Gastroesophageal sphincter (tissue), 4 donors: ENCODE results near the gene PCBP3. TPM values are rescaled to one million over a fixed set of nuclear protein-coding genes. Genes with fewer than 3 reads are reported as not detected.

Source experiments
- ATAC-seq: fragments of 150-250 bp; one replicate; pipeline ENCODE4 v1.9.1; 2016; ENCODE audit warnings: mild to moderate bottlenecking, moderate library complexity
- H3K27ac ChIP-seq, 4 donors: fragments of 200-600 bp; sonication (generic) in 3 of 4; 1 replicate in 3 of 4; 2 replicates in 1 of 4; pipeline ENCODE4 v1.5.1; 2016 to 2019
- H3K27me3 ChIP-seq: fragments of 200-600 bp; sonication (generic); one replicate; pipeline ENCODE4 v1.5.1; 2019
- H3K36me3 ChIP-seq, 2 donors: fragments of 200-600 bp; sonication (generic); one replicate each; pipeline ENCODE4 v1.5.1; 2019; ENCODE audit warnings: control low read depth in 1 of 2
- H3K4me1 ChIP-seq, 3 donors: fragments of 200-600 bp; sonication (generic); 1 replicate in 2 of 3; 2 replicates in 1 of 3; pipeline ENCODE4 v1.5.1; 2016 to 2019; ENCODE audit warnings: control low read depth in 2 of 3
- H3K4me3 ChIP-seq, 2 donors: fragments of 200-600 bp; sonication (generic); one replicate each; pipeline ENCODE4 v1.5.1; 2019; ENCODE audit warnings: mild to moderate bottlenecking in 1 of 2, moderate library complexity in 1 of 2
- H3K9me3 ChIP-seq, 3 donors: fragments of 200-600 bp; sonication (generic); one replicate each; pipeline ENCODE4 v1.5.1; 2017 to 2019; ENCODE audit warnings: control low read depth in 2 of 3
- CTCF ChIP-seq, 4 experiments: fragments of 200-600 bp in 2 of 4; fragments of 450-650 bp in 2 of 4; sonication (generic) in 1 of 4; IDR thresholded peaks; one replicate each; pipeline ENCODE4 v1.5.1; 2017 to 2019; ENCODE audit warnings: antibody characterized with exemption in 4 of 4, mild to moderate bottlenecking in 2 of 4, moderate library complexity in 2 of 4
- EP300 ChIP-seq: sonication (generic); formaldehyde crosslinking; IDR thresholded peaks from one replicate; pipeline ENCODE4 v1.6.1; 2017; ENCODE audit warnings: antibody characterized with exemption, mild to moderate bottlenecking
- POLR2A ChIP-seq, 2 donors: fragments of 450-650 bp; IDR thresholded peaks; one replicate each; pipeline ENCODE4 v1.6.1; 2017; ENCODE audit warnings: antibody characterized with exemption in 2 of 2, mild to moderate bottlenecking in 2 of 2, moderate library complexity in 1 of 2
- POLR2AphosphoS5 ChIP-seq: sonication (generic); formaldehyde crosslinking; IDR thresholded peaks from one replicate; pipeline ENCODE4 v1.6.1; 2017; ENCODE audit warnings: antibody characterized with exemption
- WGBS, 2 donors: methylation state at CpG; one replicate each; pipeline ENCODE4 v1.1.5; 2018; ENCODE audit warnings: low coverage in 1 of 2; 5-methylcytosine and 5-hydroxymethylcytosine counted together
- total RNA-seq, 4 donors: library from RNA; depleted of rRNA; stranded (reverse); fragments of >200 nt; gene quantifications; one replicate each; pipeline ENCODE4 v1.1.0, GENCODE V29; 2016

Gene PCBP3
- total RNA-seq, 4 donors from 2014 or later: 5.1 to 14.8 (median 10.4) TPM

GRCh38 chr21:45871616-45872236, 228.2 kb downstream of the PCBP3 start:
- no peak for ATAC-seq
- no peak overlapping the region for H3K27ac ChIP-seq
- H3K9me3 ChIP-seq: no peaks in the 10 kb centered on the region
- no peak for TF ChIP-seq CTCF (IDR thresholded peaks at IDR 0.05)
- no peak for TF ChIP-seq POLR2AphosphoS5
- TF ChIP-seq EP300: no peak
- TF ChIP-seq POLR2A (IDR thresholded peaks at IDR 0.05): no peak
- no peak overlapping the region for H3K4me3 ChIP-seq
- H3K27me3 ChIP-seq: peaks cover 33% of the 10 kb centered on the region
- H3K36me3 ChIP-seq: no peaks in the 10 kb centered on the region
- H3K4me1 ChIP-seq: peaks cover 0 to 7% (median 0%) of the 10 kb centered on the region in 3 donors
- WGBS, 2 donors: 90 to 94% methylated on average over 3 to 6 of the region's 22 CpGs

- H3K27me3 ChIP-seq: peaks cover 33% of the 10 kb centered on the region
- 88 to 96% methylated on average over 10 to 11 of the region's 11 CpGs for WGBS, 2 donors
- H3K4me3 ChIP-seq: no peak overlapping the region
- TF ChIP-seq POLR2A (IDR thresholded peaks at IDR 0.05) (no peak), EP300 (no peak), POLR2AphosphoS5 (no peak), CTCF (IDR thresholded peaks at IDR 0.05) (no peak)
- peaks cover 0 to 7% (median 0%) of the 10 kb centered on the region in 3 donors for H3K4me1 ChIP-seq
- H3K27ac ChIP-seq: no peak overlapping the region
- no peak for ATAC-seq
- no peaks in the 10 kb centered on the region for H3K9me3 ChIP-seq
- H3K36me3 ChIP-seq: no peaks in the 10 kb centered on the region
Measured at GRCh38 chr21:45872471-45872870, 228.9 kb downstream of the PCBP3 start.

GRCh38 chr21:45872902-45873301, 229.4 kb downstream of the PCBP3 start:
- Histone ChIP-seq H3K27ac (no peak overlapping the region), H3K4me1 (peaks cover 0 to 7% (median 0%) of the 10 kb centered on the region in 3 donors), H3K27me3 (peaks cover 37% of the 10 kb centered on the region), H3K36me3 (no peaks in the 10 kb centered on the region), H3K4me3 (no peak overlapping the region), H3K9me3 (no peaks in the 10 kb centered on the region)
- no peak for TF ChIP-seq CTCF (IDR thresholded peaks at IDR 0.05)
- ATAC-seq: no peak
- 82 to 95% methylated on average over 4 of the region's 11 CpGs for WGBS, 2 donors

- Histone ChIP-seq H3K4me3 (no peak overlapping the region), H3K4me1 (peaks cover 0 to 7% (median 0%) of the 10 kb centered on the region in 3 donors), H3K27ac (no peak overlapping the region), H3K36me3 (no peaks in the 10 kb centered on the region), H3K27me3 (peaks cover 37% of the 10 kb centered on the region), H3K9me3 (no peaks in the 10 kb centered on the region)
- 74 to 93% methylated on average over 8 to 9 of the region's 11 CpGs for WGBS, 2 donors
- ATAC-seq: no peak
- TF ChIP-seq EP300 (no peak), CTCF (IDR thresholded peaks at IDR 0.05) (no peak), POLR2AphosphoS5 (no peak), POLR2A (IDR thresholded peaks at IDR 0.05) (no peak)
Measured at GRCh38 chr21:45873418-45873817, 229.9 kb downstream of the PCBP3 start.

GRCh38 chr21:45873866-45874265, 230.3 kb downstream of the PCBP3 start:
- WGBS, 2 donors: 96 to 97% methylated on average over 7 to 11 of the region's 15 CpGs
- TF ChIP-seq POLR2A (IDR thresholded peaks at IDR 0.05) (no peak), CTCF (IDR thresholded peaks at IDR 0.05) (no peak), POLR2AphosphoS5 (no peak), EP300 (no peak)
- no peaks in the 10 kb centered on the region for H3K9me3 ChIP-seq
- H3K4me1 ChIP-seq: peaks cover 0 to 7% (median 0%) of the 10 kb centered on the region in 3 donors
- no peaks in the 10 kb centered on the region for H3K36me3 ChIP-seq
- peaks cover 37% of the 10 kb centered on the region for H3K27me3 ChIP-seq
- no peak for ATAC-seq
- H3K27ac ChIP-seq: no peak overlapping the region
- no peak overlapping the region for H3K4me3 ChIP-seq
